ENCODE results near the gene MT2A.

Gene MT2A

DNA sequence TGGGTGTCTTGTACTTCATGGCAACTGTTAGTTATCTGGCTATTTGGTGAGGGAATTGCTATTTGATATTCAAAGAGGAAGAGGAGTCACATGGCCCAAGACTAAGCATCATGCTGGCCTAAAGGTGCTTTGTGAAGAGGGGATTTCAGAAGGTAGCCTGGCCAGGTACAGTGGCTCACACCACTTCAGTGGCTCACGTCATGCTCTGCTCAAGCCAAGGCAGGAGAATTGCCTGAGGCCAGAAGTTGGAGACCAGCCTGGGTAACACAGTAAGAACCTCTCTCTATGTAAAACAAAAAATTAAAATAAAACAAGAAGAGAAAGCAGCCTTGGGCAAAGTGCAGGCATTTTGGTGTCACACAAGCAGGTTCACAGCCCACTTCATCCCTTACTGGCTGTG, 36.9 kb downstream of the MT2A start:
- no peak overlapping the region for H3K4me3 ChIP-seq (ENCODE audit: low read depth, low read length)
- DNase-seq (ENCODE audit: low read depth), result no peak
- TF ChIP-seq CTCF (IDR thresholded peaks at IDR 0.05; ENCODE audit: insufficient read depth, low read depth, low read length, missing control alignments), result no peak

DNA sequence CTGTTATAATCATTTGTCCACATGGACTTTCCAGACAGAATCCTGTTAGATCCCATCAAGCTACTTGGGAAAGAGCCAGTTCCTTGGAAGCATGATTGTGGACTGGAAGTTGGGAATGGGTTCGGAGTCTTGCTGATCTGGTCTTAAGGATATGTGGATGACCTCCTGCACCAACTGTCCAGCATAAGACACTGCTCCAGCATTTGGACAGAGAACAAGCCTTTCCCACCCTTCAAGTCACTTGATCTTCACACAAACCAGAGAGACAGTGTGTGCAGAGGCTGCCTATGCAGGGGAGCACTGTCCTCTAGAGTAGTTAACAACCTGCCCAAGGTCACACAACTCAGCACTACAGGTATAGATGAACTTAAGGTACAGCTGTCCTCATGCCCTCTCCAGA, 37.5 kb downstream of the MT2A start:
- DNase-seq (ENCODE audit: low read depth), result no peak
- H3K4me3 ChIP-seq (ENCODE audit: low read depth, low read length), result no peak overlapping the region
- no peak for TF ChIP-seq CTCF (IDR thresholded peaks at IDR 0.05; ENCODE audit: insufficient read depth, low read depth, low read length, missing control alignments)

GRCh38 chr16:56647641-56648431, 39.5 kb downstream of the MT2A start:
- H3K4me3 ChIP-seq (ENCODE audit: low read depth, low read length), result no peak overlapping the region
- DNase-seq (ENCODE audit: low read depth), result no peak
- no peak for TF ChIP-seq CTCF (IDR thresholded peaks at IDR 0.05; ENCODE audit: insufficient read depth, low read depth, low read length, missing control alignments)

DNA sequence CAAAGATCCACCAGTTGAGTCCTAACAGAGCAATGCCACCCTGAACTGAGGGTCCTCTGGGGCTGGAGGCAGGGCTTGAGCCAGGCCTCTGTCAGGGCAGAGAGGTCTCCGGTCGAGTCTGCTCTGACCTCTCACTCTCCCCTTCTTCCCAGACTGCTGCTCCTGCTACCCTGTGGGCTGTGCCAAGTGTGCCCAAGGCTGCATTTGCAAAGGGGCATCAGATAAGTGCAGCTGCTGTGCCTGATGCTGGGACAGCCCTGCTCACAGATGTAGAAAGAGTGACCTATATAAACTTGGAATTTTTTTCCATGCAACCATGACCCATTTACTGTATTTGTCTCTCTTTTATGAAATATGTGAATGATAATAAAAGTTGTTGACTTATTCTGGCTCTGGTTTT, 40.9 kb downstream of the MT2A start:
- no peak overlapping the region for H3K4me3 ChIP-seq (ENCODE audit: low read depth, low read length)
- TF ChIP-seq CTCF (IDR thresholded peaks at IDR 0.05; ENCODE audit: insufficient read depth, low read depth, low read length, missing control alignments), result no peak
- no peak for DNase-seq (ENCODE audit: low read depth)

- TF ChIP-seq CTCF (IDR thresholded peaks at IDR 0.05; ENCODE audit: insufficient read depth, low read depth, low read length, missing control alignments), result no peak
- no peak for DNase-seq (ENCODE audit: low read depth)
- H3K4me3 ChIP-seq (ENCODE audit: low read depth, low read length), result no peak overlapping the region
Measured at GRCh38 chr16:56649820-56650219, 41.4 kb downstream of the MT2A start.

GRCh38 chr16:56651586-56651985, 43.2 kb downstream of the MT2A start, which contains the start of gene MT1B:
MT1B (plus strand) TSS chr16:56651886; CDS start chr16:56651954, 68 bp downstream.
- DNase-seq (ENCODE audit: low read depth), result no peak
- H3K4me3 ChIP-seq (ENCODE audit: low read depth, low read length), result no peak within 1 kb of the TSS
- no peak for TF ChIP-seq CTCF (IDR thresholded peaks at IDR 0.05; ENCODE audit: insufficient read depth, low read depth, low read length, missing control alignments)

DNA sequence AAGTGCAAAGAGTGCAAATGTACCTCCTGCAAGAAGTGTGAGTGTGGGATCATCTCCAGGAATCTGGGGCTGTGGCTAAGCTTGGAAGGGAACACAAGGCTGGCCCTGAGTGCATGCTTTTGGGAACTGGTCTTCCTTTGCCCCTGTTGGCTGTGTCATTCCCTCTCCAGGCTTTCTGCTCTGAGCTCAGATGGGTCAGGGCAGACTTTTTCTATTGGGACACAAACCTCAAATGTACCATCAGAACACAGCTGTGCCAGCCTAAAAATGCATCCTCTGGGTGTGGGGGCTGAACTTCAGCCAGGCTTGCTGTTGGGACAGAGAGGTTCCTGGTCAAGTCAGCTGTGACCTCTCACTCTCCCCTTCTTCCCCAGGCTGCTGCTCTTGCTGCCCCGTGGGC, 44.2 kb downstream of the MT2A start:
- TF ChIP-seq CTCF (IDR thresholded peaks at IDR 0.05; ENCODE audit: insufficient read depth, low read depth, low read length, missing control alignments), result no peak
- no peak overlapping the region for H3K4me3 ChIP-seq (ENCODE audit: low read depth, low read length)
- DNase-seq (ENCODE audit: low read depth), result no peak
